ENCODE measurements around the gene DOK3. TPM values are rescaled to one million over a fixed set of nuclear protein-coding genes. Genes with fewer than 3 reads are reported as not detected.

Gene DOK3
- total RNA-seq, 6 donors from 2014 or later, result 17.4 to 113 (median 75.9) TPM

GRCh38 chr5:177529247-177530203, 19.9 kb upstream of the DOK3 start:
- Histone ChIP-seq H3K4me1 (peaks cover 0 to 4% (median 0%) of the 10 kb centered on the region in 4 donors), H3K4me3 (no peak overlapping the region), H3K36me3 (peaks cover 6 to 94% (median 71%) of the 10 kb centered on the region in 4 donors), H3K27ac (no peak overlapping the region), H3K27me3 (no peaks in the 10 kb centered on the region), H3K9me3 (no peaks in the 10 kb centered on the region)
- 90% methylated on average over 12 of the region's 12 CpGs for WGBS, 2 donors
- ATAC-seq (ENCODE audit: low FRiP score in 2 of 2) (no peak), DNase-seq (no peak)
- TF ChIP-seq POLR2A (IDR thresholded peaks at IDR 0.05) (no peak), POLR2AphosphoS5 (IDR thresholded peaks at IDR 0.05) (no peak), EP300 (IDR thresholded peaks at IDR 0.05) (no peak)
- TF ChIP-seq, protein P1, sequence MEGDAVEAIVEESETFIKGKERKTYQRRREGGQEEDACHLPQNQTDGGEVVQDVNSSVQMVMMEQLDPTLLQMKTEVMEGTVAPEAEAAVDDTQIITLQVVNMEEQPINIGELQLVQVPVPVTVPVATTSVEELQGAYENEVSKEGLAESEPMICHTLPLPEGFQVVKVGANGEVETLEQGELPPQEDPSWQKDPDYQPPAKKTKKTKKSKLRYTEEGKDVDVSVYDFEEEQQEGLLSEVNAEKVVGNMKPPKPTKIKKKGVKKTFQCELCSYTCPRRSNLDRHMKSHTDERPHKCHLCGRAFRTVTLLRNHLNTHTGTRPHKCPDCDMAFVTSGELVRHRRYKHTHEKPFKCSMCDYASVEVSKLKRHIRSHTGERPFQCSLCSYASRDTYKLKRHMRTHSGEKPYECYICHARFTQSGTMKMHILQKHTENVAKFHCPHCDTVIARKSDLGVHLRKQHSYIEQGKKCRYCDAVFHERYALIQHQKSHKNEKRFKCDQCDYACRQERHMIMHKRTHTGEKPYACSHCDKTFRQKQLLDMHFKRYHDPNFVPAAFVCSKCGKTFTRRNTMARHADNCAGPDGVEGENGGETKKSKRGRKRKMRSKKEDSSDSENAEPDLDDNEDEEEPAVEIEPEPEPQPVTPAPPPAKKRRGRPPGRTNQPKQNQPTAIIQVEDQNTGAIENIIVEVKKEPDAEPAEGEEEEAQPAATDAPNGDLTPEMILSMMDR (IDR thresholded peaks at IDR 0.05), result no peak

DNA sequence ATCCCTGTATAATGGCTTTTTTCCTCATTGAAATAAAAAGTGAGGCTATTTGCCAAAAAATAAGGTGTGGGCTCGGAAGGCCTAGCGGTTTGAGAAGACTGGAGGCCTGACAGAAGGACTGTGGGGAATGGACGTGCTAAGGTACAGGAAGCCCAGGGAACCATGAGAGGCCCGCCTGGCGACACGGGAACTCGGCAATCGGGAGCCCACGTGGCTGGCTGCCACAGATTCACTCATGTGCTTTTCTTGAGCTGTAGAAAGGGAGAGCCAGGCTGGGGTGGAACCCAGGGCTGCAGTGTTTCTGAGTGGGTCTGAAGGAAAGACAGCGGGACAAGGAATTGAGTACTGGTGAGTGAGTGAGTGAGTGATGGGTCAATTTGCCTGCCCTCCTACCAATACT, 19.0 kb upstream of the DOK3 start:
- no peak for TF ChIP-seq EP300 (IDR thresholded peaks at IDR 0.05)
- no peak for TF ChIP-seq POLR2A (IDR thresholded peaks at IDR 0.05)
- no peak for TF ChIP-seq POLR2AphosphoS5 (IDR thresholded peaks at IDR 0.05)
- TF ChIP-seq, protein P1 (IDR thresholded peaks at IDR 0.05), result no peak
- Histone ChIP-seq H3K27ac (no peak overlapping the region), H3K27me3 (no peaks in the 10 kb centered on the region), H3K4me3 (no peak overlapping the region), H3K36me3 (peaks cover 11 to 94% (median 77%) of the 10 kb centered on the region in 4 donors), H3K4me1 (peaks cover 0 to 4% (median 0%) of the 10 kb centered on the region in 4 donors), H3K9me3 (no peaks in the 10 kb centered on the region)
- ATAC-seq (ENCODE audit: low FRiP score in 2 of 2) (no peak), DNase-seq (no peak)
- 90 to 95% methylated on average over 10 of the region's 10 CpGs for WGBS, 2 donors

GRCh38 chr5:177527595-177527994, 18.0 kb upstream of the DOK3 start:
- no peak overlapping the region for H3K4me3 ChIP-seq
- no peak overlapping the region for H3K27ac ChIP-seq
- DNase-seq (no peak), ATAC-seq (ENCODE audit: low FRiP score in 2 of 2) (no peak)
- no peaks in the 10 kb centered on the region for H3K9me3 ChIP-seq
- H3K27me3 ChIP-seq, result no peaks in the 10 kb centered on the region
- TF ChIP-seq, protein P1 (IDR thresholded peaks at IDR 0.05), result no peak
- H3K4me1 ChIP-seq, result peaks cover 0 to 4% (median 0%) of the 10 kb centered on the region in 4 donors
- H3K36me3 ChIP-seq, result peaks cover 11 to 94% (median 78%) of the 10 kb centered on the region in 4 donors
- WGBS, 2 donors, result 96% methylated on average over 8 of the region's 8 CpGs

- ATAC-seq (ENCODE audit: low FRiP score in 2 of 2), result no peak
- peaks cover 0 to 4% (median 0%) of the 10 kb centered on the region in 4 donors for H3K4me1 ChIP-seq
- H3K27ac ChIP-seq, result no peak overlapping the region
- 89 to 94% methylated on average over 6 of the region's 6 CpGs for WGBS, 2 donors
- TF ChIP-seq, protein P1 (IDR thresholded peaks at IDR 0.05), result no peak
- TF ChIP-seq EP300 (IDR thresholded peaks at IDR 0.05) (no peak), POLR2AphosphoS5 (IDR thresholded peaks at IDR 0.05) (no peak), POLR2A (IDR thresholded peaks at IDR 0.05) (no peak)
- H3K36me3 ChIP-seq, result peaks cover 11 to 94% (median 74%) of the 10 kb centered on the region in 4 donors
- no peaks in the 10 kb centered on the region for H3K9me3 ChIP-seq
- no peaks in the 10 kb centered on the region for H3K27me3 ChIP-seq
- no peak overlapping the region for H3K4me3 ChIP-seq
- DNase-seq, result no peak
Measured at GRCh38 chr5:177526791-177527190, 17.2 kb upstream of the DOK3 start.

Data from upper lobe of left lung (tissue), 6 donors.